PFSK-1 (cell line): ENCODE data around the gene TMEM115.

ENCODE experiments used
- FOXP2 ChIP-seq: optimal IDR thresholded peaks from 2 replicates; pipeline ENCODE3; 2011; ENCODE audit warnings: borderline replicate concordance, control low read depth, inconsistent platforms; ENCODE audit not compliant: insufficient read depth; ENCODE audit errors: extremely low read length, extremely low read depth
- POLR2AphosphoS5 ChIP-seq: IDR thresholded peaks from 2 replicates; pipeline ENCODE4 v1.6.1; 2012; ENCODE audit warnings: low read depth, mild to moderate bottlenecking, control low read depth, low read length, moderate library complexity
- REST ChIP-seq, 2 experiments: IDR thresholded peaks; 2 replicates each; pipeline versions ENCODE4 v1.6.1 to v1.8.0; 2011 to 2012; ENCODE audit warnings: low read depth in 2 of 2, low read length in 2 of 2, control low read depth in 1 of 2, inconsistent platforms in 1 of 2, mild to moderate bottlenecking in 1 of 2, moderate library complexity in 1 of 2; ENCODE audit not compliant: insufficient read depth in 1 of 2
- SIN3A ChIP-seq: IDR thresholded peaks from 2 replicates; pipeline ENCODE4 v1.6.1; 2012; ENCODE audit warnings: mild to moderate bottlenecking, low read length, moderate library complexity, borderline replicate concordance; ENCODE audit not compliant: insufficient read depth
- TAF1 ChIP-seq: IDR thresholded peaks from 2 replicates; pipeline ENCODE4 v1.6.1; 2012; ENCODE audit warnings: low read length, control low read depth, borderline replicate concordance; ENCODE audit not compliant: insufficient read depth

TMEM115 gene

GRCh38 chr3:50358355-50358910 lies 888 bp downstream of the TMEM115 start:
- TF ChIP-seq POLR2AphosphoS5, result no peak
- no peak for TF ChIP-seq SIN3A
- no peak for TF ChIP-seq FOXP2
- TF ChIP-seq TAF1, result no peak
- no peak for TF ChIP-seq REST (IDR thresholded peaks at IDR 0.05; ENCODE audit: insufficient read depth in 1 of 2, low read depth in 2 of 2, low read length in 2 of 2)

- no peak for TF ChIP-seq TAF1
- no peak for TF ChIP-seq SIN3A
- TF ChIP-seq REST (IDR thresholded peaks at IDR 0.05; ENCODE audit: insufficient read depth in 1 of 2, low read depth in 2 of 2, low read length in 2 of 2), result no peak
- TF ChIP-seq POLR2AphosphoS5, result no peak
- TF ChIP-seq FOXP2, result no peak
Measured at GRCh38 chr3:50357481-50357880, 1.8 kb downstream of the TMEM115 start.

- no peak for TF ChIP-seq FOXP2
- TF ChIP-seq TAF1, result no peak
Measured at GRCh38 chr3:50356553-50356952, 2.8 kb downstream of the TMEM115 start.

GRCh38 chr3:50355829-50356552 lies 3.3 kb downstream of the TMEM115 start:
- TF ChIP-seq SIN3A, result no peak

- TF ChIP-seq POLR2AphosphoS5 (no peak), FOXP2 (no peak), REST (IDR thresholded peaks at IDR 0.05; ENCODE audit: insufficient read depth in 1 of 2, low read depth in 2 of 2, low read length in 2 of 2) (no peak), TAF1 (no peak), SIN3A (no peak)
Measured at GRCh38 chr3:50354850-50355249, 4.5 kb downstream of the TMEM115 start.

GRCh38 chr3:50354186-50354764 lies 5.0 kb downstream of the TMEM115 start:
- TF ChIP-seq SIN3A (no peak), POLR2AphosphoS5 (no peak), FOXP2 (no peak), TAF1 (no peak)
